HG03196 (cell line): Measurements from ENCODE around the gene YPEL5.
A peak's percentile ranks its signal among the peaks of the same experiment; 100 is the strongest.

Source experiments
- ATAC-seq: cut with Tn5 transposase; IDR thresholded peaks from one replicate; pipeline ENCODE4 v1.9.1; 2021; ENCODE audit not compliant: unreplicated experiment

The YPEL5 gene

DNA sequence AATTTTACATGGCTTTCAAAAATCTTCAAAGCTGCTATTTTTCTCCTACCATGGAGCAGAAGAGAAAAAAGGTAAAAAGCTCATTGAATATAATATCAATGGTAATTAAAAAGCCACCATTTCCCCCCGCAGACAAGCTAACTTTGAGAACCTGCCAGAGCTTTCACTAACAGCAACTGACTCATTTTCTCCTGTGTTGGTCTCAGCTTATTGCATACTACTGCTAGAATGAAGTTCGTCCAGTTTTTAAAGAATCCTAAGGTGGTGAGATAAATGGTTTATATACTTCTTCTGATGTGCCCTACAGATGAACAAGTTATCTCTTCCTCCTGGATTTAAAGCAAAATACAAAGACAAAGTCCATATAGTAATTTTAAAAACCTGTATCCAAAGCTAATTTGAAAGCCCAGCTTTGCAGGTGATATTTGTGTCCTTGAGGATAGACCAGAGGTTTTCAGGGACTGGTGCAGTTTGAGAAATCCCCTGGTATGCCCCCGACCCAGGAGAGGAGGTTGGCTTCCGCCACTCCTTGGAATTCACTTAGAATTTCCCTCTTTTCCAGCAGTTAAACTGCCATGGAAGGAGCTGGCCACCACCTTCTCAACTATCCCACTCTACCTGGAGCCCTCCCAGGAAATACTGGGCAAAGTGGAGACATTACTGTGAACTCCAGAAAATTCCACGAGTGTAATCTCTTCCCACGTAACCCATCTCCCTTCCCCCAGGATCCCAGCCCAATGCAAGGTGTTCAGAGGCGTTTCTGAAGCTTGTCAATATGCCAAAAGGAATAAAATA, 17.5 kb downstream of the YPEL5 start:
- ATAC-seq: no peak

DNA sequence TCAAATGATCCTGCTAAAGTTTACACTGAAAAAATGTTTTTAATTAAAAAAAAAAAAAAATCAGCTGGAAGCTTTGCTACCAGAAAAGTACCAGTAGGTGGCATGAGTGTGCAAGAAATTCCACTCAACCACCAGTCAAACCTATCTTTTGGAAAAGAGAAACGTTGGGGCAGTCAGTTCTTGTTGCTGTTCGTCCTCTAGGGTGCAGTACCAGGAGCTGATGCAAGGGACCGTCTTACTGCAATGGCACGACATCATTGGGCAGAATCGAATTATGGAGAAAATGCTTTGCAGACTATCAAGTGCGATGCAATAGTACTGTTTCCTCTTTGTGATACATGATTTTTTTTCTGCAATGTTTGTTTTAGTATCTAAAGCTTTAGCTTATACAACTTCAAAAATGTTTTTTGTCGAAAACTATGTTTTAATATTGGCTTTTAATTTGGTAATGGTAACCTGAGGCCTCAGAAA, 18.3 kb downstream of the YPEL5 start:
- peak; percentile 85 for ATAC-seq

- no peak for ATAC-seq
These were observed 18.8 kb downstream of the YPEL5 start for GRCh38 chr2:30165617-30166016.

- no peak for ATAC-seq
These were observed 25.8 kb downstream of the YPEL5 start for GRCh38 chr2:30172627-30173026.

DNA sequence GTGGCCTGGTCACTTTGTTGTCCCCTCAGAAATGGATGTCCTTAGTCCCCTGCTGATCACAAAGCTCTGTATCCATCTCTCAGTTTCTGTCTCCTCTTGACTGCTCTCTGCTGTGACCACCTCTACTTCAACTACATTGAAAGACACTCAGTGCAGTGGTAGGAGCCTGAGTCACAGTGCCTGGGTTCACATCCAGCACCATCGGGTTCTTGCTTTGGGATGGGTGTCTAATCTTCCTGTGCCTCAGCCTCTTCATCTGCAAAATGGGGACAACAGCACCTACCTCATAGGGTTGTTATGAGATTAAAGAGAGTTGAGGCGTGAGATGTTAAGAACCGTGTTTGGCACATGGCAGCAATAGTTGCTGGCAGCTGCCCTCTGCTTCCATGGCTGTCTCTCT, 30.6 kb downstream of the YPEL5 start:
- no peak for ATAC-seq

- no peak for ATAC-seq
These were observed 31.1 kb downstream of the YPEL5 start for GRCh38 chr2:30177956-30178355.

DNA sequence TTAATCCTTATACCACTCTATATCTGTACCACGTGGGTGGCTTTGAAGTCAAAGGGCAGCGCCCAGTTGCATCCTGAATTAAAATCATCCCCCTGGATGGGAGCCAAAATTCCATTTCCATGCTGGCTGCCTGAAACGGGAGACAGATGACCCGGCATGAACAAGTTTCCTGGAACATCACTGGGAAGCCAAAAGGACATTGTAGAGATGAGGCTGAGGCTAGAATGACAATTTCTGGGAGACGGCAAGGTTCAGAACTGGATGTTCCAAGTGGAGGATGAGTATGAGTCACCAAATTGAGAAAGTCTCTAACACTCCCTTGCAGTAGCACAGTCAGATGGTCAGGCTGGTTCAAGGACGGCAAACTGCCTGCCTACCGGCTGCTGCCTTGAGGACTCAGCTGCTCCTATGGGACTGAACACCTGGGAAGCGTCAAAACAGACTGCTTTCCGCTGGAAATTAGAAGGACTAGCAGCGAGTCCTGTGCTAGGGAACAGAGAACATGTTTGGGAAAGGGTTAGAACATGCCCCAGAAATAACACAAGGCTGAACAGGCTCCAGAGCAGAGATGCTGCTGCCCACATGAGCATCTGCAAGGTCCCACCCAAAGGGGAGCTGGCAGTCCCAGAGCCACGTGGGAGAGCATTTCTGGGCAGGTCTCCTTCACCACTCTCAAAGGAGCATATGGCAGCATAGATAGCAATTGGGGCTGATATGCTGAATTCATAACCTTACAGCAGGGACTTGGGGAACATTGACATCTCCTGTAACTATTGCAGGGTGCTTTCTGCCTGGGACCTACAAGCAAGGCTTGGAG, 32.0 kb downstream of the YPEL5 start:
- ATAC-seq: no peak

DNA sequence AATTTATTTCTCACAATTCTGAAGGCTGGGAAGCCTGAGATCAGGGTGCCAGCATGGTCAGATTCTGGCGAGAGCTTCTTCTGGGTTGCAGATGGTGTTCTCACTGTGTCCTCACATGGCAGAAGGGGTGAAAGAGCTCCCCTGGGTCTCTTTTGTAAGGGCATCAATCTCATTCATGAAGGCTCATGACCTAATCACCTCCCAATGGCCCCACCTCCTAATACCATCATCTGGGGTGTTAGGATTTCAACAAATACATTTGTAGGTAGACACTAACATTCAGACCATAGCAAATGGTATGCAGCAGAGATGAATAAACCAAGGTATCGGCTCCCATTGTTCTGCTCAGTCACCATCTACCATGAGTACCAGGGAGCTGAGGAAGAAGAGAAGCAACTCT, 32.7 kb downstream of the YPEL5 start:
- ATAC-seq: no peak

- ATAC-seq: no peak
These were observed 33.4 kb downstream of the YPEL5 start for GRCh38 chr2:30180226-30180625.

GRCh38 chr2:30181176-30181575, 34.4 kb downstream of the YPEL5 start:
- no peak for ATAC-seq

- ATAC-seq: no peak
These were observed 37.2 kb downstream of the YPEL5 start for GRCh38 chr2:30184035-30184434.

- ATAC-seq: no peak
These were observed 38.4 kb downstream of the YPEL5 start for GRCh38 chr2:30185178-30185577.

DNA sequence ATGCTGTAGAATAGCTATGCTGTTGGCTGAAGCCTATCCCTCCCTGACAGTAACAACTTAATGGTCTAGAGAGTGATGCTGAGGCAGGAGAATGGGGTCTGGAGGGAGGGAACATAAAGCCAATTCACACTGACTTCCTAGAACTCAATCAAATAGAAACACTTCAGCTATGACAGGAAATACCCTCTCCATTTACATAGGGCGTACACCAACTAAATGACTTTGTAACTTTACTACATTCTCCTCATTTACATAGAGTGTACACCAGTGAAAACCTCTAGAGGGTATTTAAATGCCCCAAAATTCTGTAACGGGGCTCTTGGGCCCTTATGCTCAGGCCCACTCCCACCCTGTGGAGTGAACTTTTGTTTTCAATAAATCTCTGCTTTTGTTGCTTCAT, 41.5 kb downstream of the YPEL5 start:
- no peak for ATAC-seq

DNA sequence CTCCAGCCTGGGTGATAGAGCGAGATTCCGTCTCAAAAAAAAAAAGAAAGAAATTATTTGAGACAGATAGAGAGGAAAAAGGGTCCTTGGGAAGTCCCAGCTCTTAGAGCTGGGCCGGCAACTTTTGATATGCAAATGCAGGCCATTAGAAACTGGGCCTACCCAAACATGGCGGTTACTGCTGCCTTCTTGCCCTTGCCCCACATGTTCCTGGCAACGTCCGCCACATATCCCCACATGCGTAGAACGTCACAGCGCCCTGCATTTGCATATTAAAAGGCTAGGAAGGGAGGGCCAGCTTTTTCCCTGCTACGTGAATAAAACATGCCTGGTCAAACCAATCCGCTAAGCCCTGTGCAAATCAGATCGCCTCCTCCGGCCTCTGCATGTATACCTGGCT, 43.8 kb downstream of the YPEL5 start:
- no peak for ATAC-seq

DNA sequence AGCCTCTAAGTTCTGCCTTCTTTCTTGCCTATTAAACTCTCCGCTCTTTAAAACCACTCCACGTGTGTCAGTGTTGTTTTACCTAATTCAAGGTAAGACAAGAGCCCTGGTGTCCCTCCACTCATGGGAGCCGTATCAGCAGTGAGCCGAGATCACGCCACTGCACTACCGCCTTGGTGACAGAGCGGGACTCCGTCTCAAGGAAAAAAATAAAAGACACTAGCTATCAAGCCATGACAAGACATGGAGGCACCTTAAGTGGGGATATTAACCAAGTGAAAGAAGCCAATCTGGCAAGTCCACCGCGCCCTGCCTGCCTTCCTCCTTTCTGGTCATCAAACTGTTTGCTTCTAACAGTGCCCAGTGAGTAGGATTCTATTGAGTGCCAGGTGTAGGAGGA, 44.3 kb downstream of the YPEL5 start:
- no peak for ATAC-seq

- ATAC-seq: no peak
These were observed 45.0 kb downstream of the YPEL5 start for GRCh38 chr2:30191819-30192271.

DNA sequence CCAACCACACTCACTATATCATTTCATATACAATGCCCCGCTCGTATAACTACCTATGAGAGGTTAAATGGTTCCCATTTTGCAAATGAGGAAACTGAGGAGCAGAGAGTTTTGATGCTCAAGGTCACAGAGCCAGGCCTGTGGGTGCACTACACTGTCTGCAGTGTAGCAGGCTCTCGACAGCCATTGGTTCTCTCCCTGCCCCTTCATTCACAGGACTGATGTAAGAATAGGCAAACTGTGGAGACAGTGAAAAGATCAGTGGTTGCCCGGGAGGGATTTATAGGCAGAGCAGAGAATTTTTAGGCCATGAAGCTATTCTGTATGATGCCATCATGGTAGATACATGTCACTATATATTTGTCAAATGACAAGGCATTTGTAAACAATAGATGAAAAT, 45.5 kb downstream of the YPEL5 start:
- no peak for ATAC-seq

DNA sequence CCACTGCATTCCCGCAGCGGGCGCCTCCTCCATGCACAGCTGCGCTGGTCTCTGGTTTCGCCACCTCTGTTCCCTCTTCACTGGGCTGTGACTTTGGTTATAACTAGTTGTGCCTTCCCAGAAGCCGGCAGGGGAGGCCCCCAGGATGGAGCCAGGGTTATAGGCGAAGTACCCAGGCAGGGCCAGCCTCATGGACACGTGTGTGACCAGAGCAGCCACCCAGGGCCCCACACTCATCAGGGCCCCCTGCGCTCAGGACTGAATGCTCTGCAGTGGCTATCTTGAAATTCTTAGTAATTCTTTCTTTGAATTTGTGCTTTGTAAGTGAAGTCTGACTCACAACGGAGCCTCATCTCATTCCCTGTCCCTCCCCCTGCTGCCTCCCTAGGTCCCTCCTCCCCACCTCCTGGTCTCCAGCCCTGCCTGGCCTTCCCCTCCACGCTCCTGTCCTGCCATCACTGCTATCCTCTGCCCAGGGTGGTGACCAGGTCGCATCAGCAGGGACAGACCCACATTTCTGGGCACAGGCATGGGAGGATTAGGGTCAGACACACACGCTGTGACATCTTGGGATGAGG, 46.4 kb downstream of the YPEL5 start:
- no peak for ATAC-seq

DNA sequence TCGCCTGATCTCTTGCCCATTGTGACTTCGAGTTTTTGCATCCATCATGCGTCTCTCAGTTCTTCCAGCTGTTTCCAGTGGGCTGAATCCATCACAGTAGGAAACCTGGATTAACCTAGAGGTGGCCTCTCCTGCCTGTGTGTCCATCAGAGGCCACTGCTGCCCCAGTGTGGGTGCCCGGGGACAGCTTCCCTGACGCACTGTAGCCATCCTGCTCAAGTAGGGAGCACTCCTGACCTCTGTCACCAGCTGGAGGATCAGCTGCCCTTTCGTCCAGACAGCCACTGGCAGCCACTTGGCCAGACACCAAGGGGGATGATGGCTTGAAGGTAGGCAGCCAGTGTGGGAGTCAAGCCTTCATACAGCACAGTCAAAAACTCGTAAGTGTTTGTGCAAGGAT, 47.6 kb downstream of the YPEL5 start:
- ATAC-seq: no peak

GRCh38 chr2:30195016-30195415, 48.2 kb downstream of the YPEL5 start:
- no peak for ATAC-seq

DNA sequence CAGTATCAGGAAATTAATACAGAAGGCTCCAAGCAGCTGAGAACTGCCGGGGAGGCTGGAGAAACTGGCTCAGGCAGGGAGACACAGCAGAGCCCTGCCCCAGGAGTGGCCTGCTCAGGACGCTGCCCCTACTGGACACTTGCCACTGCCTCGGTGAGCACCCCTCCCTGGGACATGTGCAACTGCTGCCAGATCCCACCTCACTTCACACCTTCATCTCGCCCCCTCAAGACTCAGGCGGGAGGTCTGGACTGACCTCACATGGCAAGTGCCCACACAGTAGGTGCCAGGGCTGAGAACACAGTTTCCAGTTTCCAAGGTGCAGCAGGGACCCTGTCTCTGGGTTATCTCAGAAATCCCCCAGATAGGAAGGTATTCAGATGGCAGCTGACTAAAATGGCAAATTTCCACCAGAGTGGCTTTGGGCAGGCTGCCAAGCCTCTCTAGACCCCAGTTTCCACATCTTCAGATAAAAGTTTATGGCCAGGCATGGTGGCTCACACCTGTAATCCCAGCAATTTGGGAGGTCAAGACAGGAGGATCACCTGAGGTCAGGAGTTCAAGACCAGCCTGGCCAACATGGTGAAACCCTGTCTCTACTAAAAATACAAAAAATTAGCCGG, 50.9 kb downstream of the YPEL5 start:
- ATAC-seq: no peak
